Eye (tissue), 1 donor: ENCODE results near the gene TMEM106B.
"Not testable (repeated sequence)": the region's sequence is repeated elsewhere in the genome, so short reads cannot be mapped to it uniquely, and the experiment has no call there.

Experiments
- DNase-seq: peaks from one replicate; pipeline ENCODE4 v3.0.0-alpha.2; 2015

TMEM106B gene

GRCh38 chr7:12211054-12211710, at the start of gene TMEM106B:
TMEM106B (plus strand) TSS chr7:12211294; CDS start chr7:12214811, 3,517 bp downstream.
- peak; percentile 98 for DNase-seq

DNA sequence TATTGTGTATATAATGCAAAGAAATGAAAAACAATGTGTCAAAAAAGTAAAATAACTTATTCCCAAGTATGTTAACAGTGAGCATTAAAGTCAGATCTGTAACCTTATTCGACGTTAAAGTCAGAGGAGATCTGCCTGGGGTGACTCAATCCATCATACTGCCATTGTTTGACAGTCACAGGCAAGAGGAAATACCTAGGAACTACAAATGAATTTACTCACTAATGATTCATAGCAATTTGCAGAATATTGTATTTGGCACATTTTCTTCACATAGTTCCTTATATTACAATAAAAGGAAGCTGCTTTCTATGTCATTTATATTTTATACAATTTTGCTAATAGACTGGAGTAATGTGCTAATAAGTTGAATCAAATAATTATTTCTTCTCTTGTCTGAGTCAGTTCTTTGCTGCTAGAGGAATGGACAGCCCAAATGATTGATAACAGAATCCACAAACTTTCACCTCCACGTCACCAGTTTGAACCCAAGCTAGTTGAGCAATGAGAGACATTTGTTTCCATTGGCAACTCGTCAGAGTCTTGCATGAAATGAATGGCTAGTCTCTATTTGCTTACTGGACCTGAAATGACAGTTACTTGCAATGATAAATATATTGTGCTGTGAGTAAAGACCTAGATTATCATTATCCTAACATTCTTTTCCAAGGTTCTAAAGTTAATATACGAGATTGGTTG, 48.5 kb upstream of the TMEM106B start:
- DNase-seq: peak; percentile 35

- not testable (repeated sequence) for DNase-seq
These were observed 43.0 kb upstream of the TMEM106B start for GRCh38 chr7:12168065-12168464.

GRCh38 chr7:12169981-12170820, 40.9 kb upstream of the TMEM106B start:
- DNase-seq: not testable (repeated sequence)

GRCh38 chr7:12173671-12174070, 37.4 kb upstream of the TMEM106B start:
- DNase-seq: no peak

DNA sequence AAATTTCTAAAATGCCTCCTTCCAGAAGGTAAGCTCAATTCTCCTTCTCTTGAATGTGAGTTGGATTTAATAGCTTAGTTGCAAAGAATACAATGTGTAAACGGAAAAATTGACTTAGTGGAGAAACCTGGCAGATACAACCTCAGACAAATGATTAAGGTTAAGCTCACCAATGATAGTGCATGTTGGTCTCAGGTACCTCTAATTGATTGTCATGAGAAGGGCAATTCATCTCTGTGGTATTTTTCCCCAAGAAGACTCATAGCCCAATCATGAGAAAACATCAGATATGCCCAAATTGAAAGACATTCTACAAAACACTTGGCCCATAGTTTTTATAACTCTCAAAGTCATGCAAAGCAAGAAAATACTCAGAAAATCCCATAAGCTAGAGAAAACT, 36.2 kb upstream of the TMEM106B start:
- DNase-seq: no peak

DNA sequence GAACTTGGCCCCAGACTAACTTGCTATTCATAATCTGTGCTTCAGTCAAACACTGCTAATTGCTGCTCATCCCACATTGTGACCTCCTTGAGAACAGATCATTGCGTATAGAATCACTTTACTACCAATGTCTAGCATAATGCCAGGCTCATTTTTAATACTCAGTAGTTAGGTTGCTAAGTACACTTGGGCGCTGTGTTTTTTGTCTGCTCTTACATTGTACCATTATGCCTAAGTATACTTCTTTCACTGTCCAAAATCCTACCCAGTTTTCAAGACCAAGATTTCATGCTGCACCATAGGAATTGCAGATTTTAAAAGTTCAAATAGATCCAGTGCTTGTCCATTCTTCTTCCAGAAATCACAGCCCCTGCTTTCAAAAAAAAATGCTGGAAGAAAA, 32.8 kb upstream of the TMEM106B start:
- no peak for DNase-seq

DNA sequence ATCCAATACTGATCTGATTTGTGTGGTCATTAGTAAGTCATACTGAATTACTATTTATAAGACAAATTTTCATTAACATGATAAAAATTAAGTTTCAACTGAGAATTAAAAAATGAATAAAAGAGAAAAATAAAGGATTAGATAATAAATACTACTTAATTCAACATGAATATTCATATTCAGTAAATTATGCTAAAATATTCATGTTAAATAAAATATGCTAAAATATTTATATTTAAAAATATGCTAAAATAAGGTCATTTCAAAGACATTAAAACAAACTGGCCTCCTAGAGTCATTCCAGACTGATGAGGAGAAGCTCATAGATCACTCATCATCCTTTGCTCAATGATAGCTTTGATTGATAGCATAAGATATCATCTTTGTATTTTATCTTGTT, 16.7 kb upstream of the TMEM106B start:
- DNase-seq: no peak

DNA sequence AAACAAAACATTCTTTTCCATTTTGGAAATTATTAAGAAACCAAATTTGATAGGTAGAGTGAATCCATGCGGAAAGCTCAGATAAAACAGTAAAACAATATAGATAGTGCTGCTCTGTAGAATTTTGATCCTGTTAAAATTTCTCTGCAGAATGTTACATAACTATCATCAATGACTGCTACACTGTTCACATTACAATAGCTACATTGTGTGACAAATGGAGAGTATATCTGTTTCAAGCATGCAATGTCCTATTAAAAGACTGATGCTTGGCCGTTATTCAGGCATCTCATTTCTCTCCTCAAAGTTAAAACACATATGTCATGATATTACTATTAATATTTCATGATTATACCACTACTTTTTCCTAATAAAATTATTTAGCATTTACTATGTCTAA, 14.7 kb upstream of the TMEM106B start:
- no peak for DNase-seq

GRCh38 chr7:12199363-12199762, 11.7 kb upstream of the TMEM106B start:
- DNase-seq: no peak

DNA sequence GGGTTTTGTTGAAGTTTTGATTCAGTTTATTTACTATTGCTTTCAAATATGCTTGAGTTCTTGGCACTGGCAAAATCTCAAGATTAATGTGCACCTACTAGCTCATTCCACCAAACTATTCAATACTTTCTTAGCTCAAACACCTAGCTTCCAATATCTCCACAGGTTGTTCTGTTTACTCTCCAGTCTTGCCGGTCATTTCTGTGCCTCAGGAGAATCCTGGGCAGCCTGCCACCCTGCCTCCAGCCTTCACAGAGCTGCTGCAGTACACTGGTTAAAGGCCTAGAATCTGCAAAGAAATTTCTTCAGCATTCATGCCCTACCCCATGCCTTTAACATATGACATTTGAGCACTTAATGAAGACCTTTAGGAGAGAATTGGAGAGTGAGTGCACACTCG, 4.0 kb upstream of the TMEM106B start:
- no peak for DNase-seq

GRCh38 chr7:12209221-12209620, 1.9 kb upstream of the TMEM106B start:
- DNase-seq: no peak

- DNase-seq: no peak
These were observed 678 bp upstream of the TMEM106B start for GRCh38 chr7:12210179-12211053.

DNA sequence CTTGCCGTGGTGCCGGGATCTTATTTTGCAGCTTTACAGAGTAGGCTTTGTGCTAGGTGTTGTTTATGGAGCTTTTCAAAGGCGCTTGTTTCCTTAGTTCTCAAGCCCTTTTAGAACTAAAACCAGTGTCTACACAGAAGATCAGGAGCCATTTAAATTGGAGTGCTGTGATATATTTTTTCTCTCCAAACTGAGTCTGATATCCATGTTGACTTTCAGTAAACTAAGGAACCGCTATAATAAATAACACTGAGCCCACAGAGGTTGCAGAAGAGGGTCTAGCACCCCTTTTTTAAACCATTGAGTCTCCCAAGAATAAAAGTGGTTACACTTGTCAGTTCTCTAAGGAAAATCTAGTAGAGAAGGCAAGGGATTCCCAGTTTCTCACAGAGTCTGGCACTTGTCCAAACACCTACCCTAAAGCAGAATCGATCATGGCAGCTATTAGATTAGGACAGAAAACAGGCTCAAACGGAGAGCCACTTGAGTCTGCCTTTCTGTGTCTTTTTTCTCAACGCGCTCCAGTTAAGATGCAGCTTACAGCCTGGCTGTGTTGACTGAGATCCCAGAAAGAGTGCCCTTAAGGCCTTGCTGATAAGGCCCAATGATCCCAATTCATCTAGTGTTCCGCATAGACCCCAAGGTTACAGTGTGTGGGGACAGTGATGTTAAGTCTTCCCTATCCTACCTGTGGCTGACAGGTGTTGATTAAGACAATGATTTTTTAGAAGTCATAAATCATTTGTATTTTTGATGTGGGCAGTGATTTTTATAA, 804 bp downstream of the TMEM106B start:
- DNase-seq: peak; percentile 77

DNA sequence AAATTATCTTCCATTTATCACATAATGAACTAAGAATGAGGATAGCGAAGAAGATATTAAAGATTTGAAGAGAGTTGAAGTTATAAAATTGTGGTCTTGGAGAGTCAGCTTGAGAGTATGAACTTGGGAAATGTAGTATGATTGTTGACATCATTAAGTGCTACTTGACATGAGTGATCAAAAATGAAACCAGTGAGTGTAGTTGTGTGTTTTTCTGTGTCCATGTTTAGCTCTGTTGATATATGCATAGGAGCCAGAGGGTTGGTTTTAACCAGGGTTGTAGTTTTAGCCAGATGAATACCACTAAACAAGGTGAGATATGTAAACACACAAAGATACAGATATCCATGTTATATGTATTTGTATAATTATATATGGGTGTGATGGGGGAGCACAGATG, 6.2 kb downstream of the TMEM106B start:
- DNase-seq: no peak

- DNase-seq: no peak
These were observed 9.4 kb downstream of the TMEM106B start for GRCh38 chr7:12220389-12221046.

- DNase-seq: no peak
These were observed 10.3 kb downstream of the TMEM106B start for GRCh38 chr7:12221414-12221813.

DNA sequence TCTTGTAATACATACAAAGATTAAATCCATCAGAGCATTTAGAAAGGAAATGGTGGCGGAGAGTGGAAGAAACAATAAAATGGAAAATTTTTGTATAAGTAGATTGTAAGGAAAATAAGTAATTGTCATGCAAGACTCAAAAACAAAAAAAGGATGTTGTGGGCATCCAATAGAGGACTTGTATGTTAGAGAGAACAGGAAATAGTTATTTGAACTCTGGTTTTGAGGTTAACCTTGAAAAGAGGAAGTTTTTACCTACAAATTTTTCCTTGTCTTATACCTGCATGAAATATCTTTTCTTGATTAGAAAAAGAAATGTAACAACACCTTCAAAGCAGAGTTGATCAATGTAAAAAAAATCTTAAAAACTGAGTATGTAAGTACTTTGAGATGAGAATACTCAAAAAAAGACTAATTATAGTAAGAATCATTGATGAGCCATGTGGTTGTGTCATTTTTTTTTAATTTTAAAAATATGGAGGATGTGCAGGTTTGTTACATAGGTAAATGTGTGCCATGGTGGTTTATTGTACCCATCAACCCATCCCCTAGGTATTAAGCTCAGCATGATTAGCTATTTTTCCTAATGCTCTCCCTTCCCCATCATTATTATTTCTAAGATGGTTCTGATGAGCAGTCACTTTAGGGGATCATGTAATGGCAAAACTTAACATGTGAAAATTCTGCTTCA, 11.9 kb downstream of the TMEM106B start:
- DNase-seq: no peak

GRCh38 chr7:12225017-12225416, 13.9 kb downstream of the TMEM106B start:
- DNase-seq: not testable (repeated sequence)

GRCh38 chr7:12226756-12227155, 15.7 kb downstream of the TMEM106B start:
- no peak for DNase-seq

DNA sequence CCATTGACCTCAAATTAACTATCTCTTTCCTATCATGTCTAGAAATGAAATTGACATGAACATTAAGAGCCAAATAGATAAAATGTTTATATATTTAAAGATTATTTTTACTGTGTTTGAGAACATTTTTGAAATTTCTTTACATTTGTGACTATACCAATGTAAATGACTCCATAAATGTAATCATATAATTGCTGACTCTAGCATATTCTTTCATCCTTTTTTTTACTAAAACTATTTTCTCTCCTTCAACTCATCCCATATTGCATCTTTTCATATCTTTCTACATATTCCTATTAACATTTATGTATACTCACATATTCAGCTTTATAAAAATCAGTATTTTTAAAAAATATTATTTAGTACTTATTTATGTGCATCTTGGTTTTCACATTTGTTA, 16.9 kb downstream of the TMEM106B start:
- no peak for DNase-seq
